HepG2 (cell line): Measurements from ENCODE around the gene ZBP1. TPM values are rescaled to one million over a fixed set of nuclear protein-coding genes. Genes with fewer than 3 reads are reported as not detected.

Experiments
- ATAC-seq: fragments of 200-7000 bp; cut with Tn5 transposase; 3 replicates; pipeline ENCODE4 v1.9.1; 2020; ENCODE audit warnings: mild to moderate bottlenecking, moderate library complexity
- BruUV-seq: library from RNA; stranded (reverse); fragments of 400-500 nt; replicated peaks from 2 replicates; lab custom pipeline; 2021; lab: Mats Ljungman, UMichigan
- CTCF ChIA-PET: fragments of 300-600 bp; formaldehyde crosslinking; extraction: SDS; loops from one replicate; lab custom pipeline; 2021; ENCODE audit warnings: low total read pairs, inconsistent platforms, low intra/inter-chr PET ratio; lab: Yijun Ruan, JAX
- POLR2A ChIA-PET: fragments of 350-600 bp; sonication (Branson Sonifier 250); formaldehyde crosslinking; loops from one replicate; lab custom pipeline; 2020; ENCODE audit warnings: antibody characterized with exemption, inconsistent platforms; lab: Yijun Ruan, JAX
- DNase-seq: peaks from one replicate; pipeline ENCODE4 v3.0.0-alpha.2; 2015; ENCODE audit warnings: low spot score
- FAIRE-seq: peaks from 3 replicates; lab custom pipeline; 2011; peaks lifted over from hg19 to GRCh38; lab: Jason Lieb, UNC
- H2AFZ ChIP-seq: one replicate; pipeline ENCODE4 v1.6.1; 2011; ENCODE audit warnings: low read length, inconsistent platforms
- H3K27ac ChIP-seq: fragments of 300-600 bp; 3 replicates; pipeline ENCODE4 v1.8.0; 2011; ENCODE audit warnings: mixed run types, mild to moderate bottlenecking, mixed read lengths, low read length, inconsistent platforms; ENCODE audit not compliant: insufficient read depth; ENCODE audit errors: extremely low read length
- H3K27me3 ChIP-seq, 2 experiments: fragments of 200-600 bp in 1 of 2; 2 replicates in 1 of 2; 3 replicates in 1 of 2; pipeline versions ENCODE4 v1.6.0 to v1.8.0; 2011; ENCODE audit warnings: low read length in 2 of 2, mild to moderate bottlenecking in 2 of 2, moderate library complexity in 2 of 2, inconsistent platforms in 1 of 2; ENCODE audit not compliant: insufficient read depth in 2 of 2, control insufficient read depth in 1 of 2
- H3K36me3 ChIP-seq, 2 experiments: fragments of 200-600 bp in 1 of 2; replicated peaks in 1 of 2; 2 replicates in 1 of 2; 3 replicates in 1 of 2; pipeline versions ENCODE4 v1.5.1 to v1.8.0; 2011; ENCODE audit warnings: low read length in 2 of 2, inconsistent platforms in 1 of 2; ENCODE audit not compliant: insufficient read depth in 2 of 2, control insufficient read depth in 1 of 2
- H3K4me1 ChIP-seq: 2 replicates; pipeline ENCODE4 v1.5.1; 2012; ENCODE audit warnings: low read length, inconsistent platforms; ENCODE audit not compliant: insufficient read depth
- H3K4me2 ChIP-seq: 2 replicates; pipeline ENCODE4 v1.6.0; 2011; ENCODE audit warnings: low read depth, low read length, inconsistent platforms
- H3K4me3 ChIP-seq, 3 experiments: fragments of 200-600 bp in 1 of 3; sonication (generic), shearing (Covaris generic) in 1 of 3; replicated peaks in 1 of 3; 2 replicates each; pipeline ENCODE4 v1.5.1; 2011 to 2016; ENCODE audit warnings: low read length in 3 of 3, inconsistent platforms in 2 of 3, low read depth in 2 of 3, mild to moderate bottlenecking in 2 of 3, control low read depth in 1 of 3, mixed read lengths in 1 of 3; ENCODE audit not compliant: insufficient read depth in 1 of 3
- H3K79me2 ChIP-seq: one replicate; pipeline ENCODE4 v1.6.1; 2011; ENCODE audit warnings: low read length, inconsistent platforms; ENCODE audit not compliant: insufficient read depth
- H3K9ac ChIP-seq: 2 replicates; pipeline ENCODE4 v1.6.0; 2011; ENCODE audit warnings: mild to moderate bottlenecking, low read depth, low read length, inconsistent platforms; ENCODE audit not compliant: insufficient read depth
- H3K9me3 ChIP-seq: 2 replicates; pipeline ENCODE4 v1.5.1; 2012; ENCODE audit warnings: mild to moderate bottlenecking, low read length
- H4K20me1 ChIP-seq: 2 replicates; pipeline ENCODE4 v1.6.0; 2011; ENCODE audit warnings: inconsistent platforms, mild to moderate bottlenecking, low read length, moderate library complexity; ENCODE audit not compliant: insufficient read depth
- EEA1 ChIP-seq: sonication (generic); formaldehyde crosslinking; IDR thresholded peaks from 2 replicates; pipeline ENCODE4 v1.5.1; 2020; ENCODE audit warnings: mild to moderate bottlenecking, missing genetic modification reagents, borderline replicate concordance
- GATAD1 ChIP-seq: IDR thresholded peaks from 2 replicates; pipeline ENCODE4 v1.6.1; 2016; ENCODE audit warnings: missing genetic modification reagents, missing compliant biosample characterization
- HDAC6 ChIP-seq: fragments of 200-600 bp; sonication (generic); IDR thresholded peaks from 2 replicates; pipeline ENCODE4 v1.7.0; 2017; ENCODE audit warnings: mild to moderate bottlenecking, antibody characterized with exemption, low read length, low read depth
- KLF12 ChIP-seq: sonication (generic); formaldehyde crosslinking; IDR thresholded peaks from 2 replicates; pipeline ENCODE4 v1.4.0; 2020; ENCODE audit warnings: missing genetic modification reagents, borderline replicate concordance
- KMT2A ChIP-seq: sonication (generic); formaldehyde crosslinking; IDR thresholded peaks from 2 replicates; pipeline ENCODE4 v1.4.0; 2020; ENCODE audit warnings: missing genetic modification reagents
- MEIS1 ChIP-seq: sonication (generic); formaldehyde crosslinking; IDR thresholded peaks from 2 replicates; pipeline ENCODE4 v1.9.0; 2021; ENCODE audit warnings: mild to moderate bottlenecking, missing genetic modification reagents, moderate library complexity, borderline replicate concordance
- MEIS2 ChIP-seq: sonication (generic); formaldehyde crosslinking; IDR thresholded peaks from 2 replicates; pipeline ENCODE4 v1.9.0; 2021; ENCODE audit warnings: mild to moderate bottlenecking, missing genetic modification reagents
- MIER2 ChIP-seq: IDR thresholded peaks from 2 replicates; pipeline ENCODE4 v1.6.1; 2016; ENCODE audit warnings: missing biosample characterization, missing genetic modification reagents
- MIXL1 ChIP-seq: IDR thresholded peaks from 2 replicates; pipeline ENCODE4 v1.6.1; 2016
- PITX1 ChIP-seq: sonication (generic); formaldehyde crosslinking; IDR thresholded peaks from 2 replicates; pipeline ENCODE4 v1.5.1; 2020; ENCODE audit warnings: mild to moderate bottlenecking, missing genetic modification reagents
- SKI ChIP-seq: fragments of 450-650 bp; IDR thresholded peaks from one replicate; pipeline ENCODE4 v1.6.1; 2018; ENCODE audit warnings: mild to moderate bottlenecking; ENCODE audit not compliant: partially characterized antibody
- SOX13 ChIP-seq, 3 experiments: fragments of 450-650 bp in 1 of 3; sonication (generic) in 1 of 3; formaldehyde crosslinking in 1 of 3; IDR thresholded peaks in 2 of 3; conservative IDR thresholded peaks in 1 of 3; 2 replicates each; pipeline versions ENCODE4 v1.5.0 to v1.6.1; 2016 to 2020; ENCODE audit warnings: antibody characterized with exemption in 1 of 3, mild to moderate bottlenecking in 1 of 3, missing compliant biosample characterization in 1 of 3, missing genetic modification reagents in 1 of 3, moderate library complexity in 1 of 3
- ZFP36 ChIP-seq: fragments of 150-350 bp; IDR thresholded peaks from 2 replicates; pipeline ENCODE4 v1.6.1; 2018; ENCODE audit warnings: borderline replicate concordance, low read length, low read depth; ENCODE audit not compliant: partially characterized antibody
- ZNF432 ChIP-seq: sonication (generic); formaldehyde crosslinking; IDR thresholded peaks from 2 replicates; pipeline ENCODE4 v1.5.0; 2020; ENCODE audit warnings: missing genetic modification reagents, mild to moderate bottlenecking, borderline replicate concordance
- ZNF780A ChIP-seq: sonication (generic); formaldehyde crosslinking; IDR thresholded peaks from 2 replicates; pipeline ENCODE4 v1.8.0; 2022; ENCODE audit warnings: mild to moderate bottlenecking, missing genetic modification reagents, moderate library complexity
- WGBS: methylation state at CpG from one replicate; pipeline ENCODE4 v1.1.6; 2017; ENCODE audit warnings: low lambda C conversion rate; 5-methylcytosine and 5-hydroxymethylcytosine counted together
- in situ Hi-C: cut with HindIII; loops from 2 replicates; pipeline ENCODE4 v1.10.0; 2017; ENCODE audit warnings: low pct_unique_long_range_greater_than_20kb; ENCODE audit not compliant: extremely low pct_ligation_motif_present
- intact Hi-C: fragments of 100-400 bp; cut with micrococcal nuclease; formaldehyde crosslinking; loops from one replicate; pipeline ENCODE4 v1.10.0; 2022; ENCODE audit not compliant: unreplicated experiment
- polyA plus RNA-seq, 8 experiments: library from polyadenylated mRNA; depleted of rRNA in 3 of 8; stranded (reverse) in 7 of 8; unstranded in 1 of 8; fragments of >200 nt; fragmentation: Illumina TruSeq in 4 of 8; extraction: Trizol in 4 of 8; gene quantifications; 2 replicates each; pipeline versions ENCODE4 v1.2.1 to v1.2.3, GENCODE V29; 2011 to 2016; ENCODE audit warnings: low read depth in 4 of 8, missing spikeins in 1 of 8, mixed read lengths in 1 of 8; ENCODE audit not compliant: insufficient read depth in 1 of 8
- total RNA-seq, 5 experiments: library from RNA; depleted of rRNA; stranded (reverse); fragments of >200 nt; fragmentation: Illumina TruSeq; extraction: Trizol; gene quantifications; 2 replicates each; pipeline ENCODE4 v1.2.3, GENCODE V29; 2016; ENCODE audit warnings: low read depth in 1 of 5
- TF ChIP-seq, protein P1 (sequence below): sonication (generic); formaldehyde crosslinking; IDR thresholded peaks from 2 replicates; pipeline ENCODE4 v1.5.0; 2020; ENCODE audit warnings: missing genetic modification reagents
- TF ChIP-seq, protein P2 (sequence below): sonication (generic); formaldehyde crosslinking; IDR thresholded peaks from 2 replicates; pipeline ENCODE4 v1.8.0; 2022; ENCODE audit warnings: mild to moderate bottlenecking, missing genetic modification reagents, borderline replicate concordance

ZBP1 gene
- total and polyA plus RNA-seq, 2 of the 13 experiments (the other 11 are each of a cell fraction or from before 2014, with no cell fraction given) = not detected

DNA sequence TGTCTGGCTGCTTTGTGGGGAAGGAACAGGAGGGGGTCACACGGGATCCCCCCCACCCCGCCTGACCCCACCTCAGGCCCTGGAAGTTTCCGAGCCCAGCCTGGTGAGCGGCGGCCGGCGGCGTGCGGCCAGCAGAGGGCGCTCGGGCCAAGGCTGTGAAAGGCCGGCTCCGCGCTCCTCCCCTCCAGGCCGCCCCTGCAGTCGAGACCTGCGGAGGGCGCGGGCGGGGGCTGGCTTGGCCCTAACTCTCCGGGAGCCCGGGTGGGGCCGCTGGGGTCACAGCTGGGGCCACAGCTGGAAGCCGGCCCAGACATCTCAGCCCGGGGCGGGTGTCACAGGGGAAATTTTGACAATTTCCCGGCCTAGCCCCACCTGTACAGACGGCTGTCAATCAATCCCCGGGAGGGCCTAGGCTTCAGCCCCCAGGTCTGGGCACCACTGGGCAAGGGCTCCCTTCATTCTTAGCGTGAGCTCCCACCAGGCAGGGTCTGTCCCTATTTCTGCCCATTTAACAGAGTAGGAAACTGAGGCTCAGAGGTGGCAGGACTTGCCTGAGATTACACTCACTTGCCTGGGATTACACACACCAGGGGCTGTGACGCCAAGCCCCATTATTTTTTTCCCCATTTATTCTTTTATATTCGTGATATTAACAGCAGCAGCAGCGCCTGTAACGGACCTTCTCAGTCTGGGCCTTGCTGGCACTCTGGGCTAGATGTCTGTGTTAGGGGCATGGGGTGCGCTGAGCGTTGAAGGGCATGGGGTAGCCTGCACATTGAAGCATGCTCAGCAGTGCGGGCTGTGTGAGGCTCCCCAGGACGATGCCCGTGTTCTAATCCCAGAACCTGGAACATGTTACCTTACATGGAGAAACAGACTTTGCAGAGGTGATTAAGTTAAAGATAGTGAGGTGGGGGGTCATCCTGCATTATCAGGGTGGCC, 23.0 kb downstream of the ZBP1 start (continued):
- peak; percentile 38; the same call in 1 of the 2 replicates for TF ChIP-seq MIXL1 (CRISPR knock-in tag)
- TF ChIP-seq GATAD1 (CRISPR knock-in tag) = peak; percentile 46; the same call in 1 of the 2 replicates
- no peak for TF ChIP-seq SOX13 (IDR thresholded peaks at IDR 0.05)
- 0 out of 4 replicates have a peak, but pooled peaks of 1 of the 2 experiments have one; percentile 9 for TF ChIP-seq SOX13 (CRISPR knock-in tag; conservative IDR thresholded peaks at IDR 0.05 in 1 of 2, IDR thresholded peaks at IDR 0.05 in 1 of 2)
- peak; percentile 13 for TF ChIP-seq SKI
- TF ChIP-seq MIER2 = no peak; the same call in 1 of the 2 replicates
- no peak for TF ChIP-seq PITX1
- TF ChIP-seq MEIS2 (CRISPR knock-in tag) = peak; percentile 72; the same call in 1 of the 2 replicates
- 0 out of 2 replicates have a peak, but pooled peaks have one; percentile 61 for TF ChIP-seq KMT2A (CRISPR knock-in tag)
- no peak for TF ChIP-seq KLF12
- TF ChIP-seq, all 625 proteins: peak for 127

DNA sequence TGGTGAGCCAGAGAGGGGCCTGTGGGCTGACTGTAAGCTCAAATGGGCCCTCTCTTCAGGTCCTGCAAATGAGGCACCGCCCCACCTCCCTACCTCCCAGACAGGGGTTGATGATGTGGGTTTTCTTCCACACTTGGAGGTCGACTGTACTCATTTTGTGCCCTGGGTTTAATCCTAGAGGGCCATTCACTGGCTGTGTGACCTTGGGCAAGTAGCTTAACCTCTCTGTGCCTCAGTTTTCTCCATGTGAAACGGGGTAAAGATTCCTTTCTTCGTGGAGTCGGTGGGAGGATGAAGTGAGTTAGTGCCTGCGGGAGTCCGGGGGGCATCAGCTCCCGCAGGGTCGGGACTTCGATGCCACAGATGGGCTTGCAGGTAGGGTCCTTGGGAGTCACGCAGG, 23.9 kb downstream of the ZBP1 start:
- Histone ChIP-seq H3K79me2 (no peaks in the 10 kb centered on the region), H3K9me3 (no peaks in the 10 kb centered on the region), H3K4me2 (no peak overlapping the region), H3K4me3 (no peak overlapping the region), H3K36me3 (no peaks in the 10 kb centered on the region), H3K27ac (no peak overlapping the region), H4K20me1 (no peaks in the 10 kb centered on the region), H2AFZ (no peak overlapping the region), H3K9ac (no peak overlapping the region), H3K27me3 (peaks cover 0 to 30% of the 10 kb centered on the region in 2 experiments; a peak in 4 of 5 replicates), H3K4me1 (peaks cover 34% of the 10 kb centered on the region)
- FAIRE-seq = no peak
- in situ Hi-C loops = loop anchor here (5.0 kb wide), 1 partner anchor 611 kb away; no protein-coding TSS in a partner anchor
- no peak for DNase-seq
- intact Hi-C loops = no loop called here
- ChIA-PET POLR2A (interaction anchor here (1.5 kb wide), 1 partner anchor 9 kb away, joined by 3 read pairs; no protein-coding TSS in a partner anchor), CTCF (interaction anchor here (1.1 to 10.0 kb wide), 5 partner anchors 69 to 615 kb away, joined by 4 to 222 read pairs (median 140); partner anchors contain the start of gene CTCFL)
- ATAC-seq = no peak
- BruUV-seq = no TSS peak
- WGBS = 29% methylated on average over 11 of the region's 11 CpGs
- no peak for TF ChIP-seq MEIS1 (CRISPR knock-in tag)
- no peak for TF ChIP-seq EEA1
- TF ChIP-seq, protein P1, sequence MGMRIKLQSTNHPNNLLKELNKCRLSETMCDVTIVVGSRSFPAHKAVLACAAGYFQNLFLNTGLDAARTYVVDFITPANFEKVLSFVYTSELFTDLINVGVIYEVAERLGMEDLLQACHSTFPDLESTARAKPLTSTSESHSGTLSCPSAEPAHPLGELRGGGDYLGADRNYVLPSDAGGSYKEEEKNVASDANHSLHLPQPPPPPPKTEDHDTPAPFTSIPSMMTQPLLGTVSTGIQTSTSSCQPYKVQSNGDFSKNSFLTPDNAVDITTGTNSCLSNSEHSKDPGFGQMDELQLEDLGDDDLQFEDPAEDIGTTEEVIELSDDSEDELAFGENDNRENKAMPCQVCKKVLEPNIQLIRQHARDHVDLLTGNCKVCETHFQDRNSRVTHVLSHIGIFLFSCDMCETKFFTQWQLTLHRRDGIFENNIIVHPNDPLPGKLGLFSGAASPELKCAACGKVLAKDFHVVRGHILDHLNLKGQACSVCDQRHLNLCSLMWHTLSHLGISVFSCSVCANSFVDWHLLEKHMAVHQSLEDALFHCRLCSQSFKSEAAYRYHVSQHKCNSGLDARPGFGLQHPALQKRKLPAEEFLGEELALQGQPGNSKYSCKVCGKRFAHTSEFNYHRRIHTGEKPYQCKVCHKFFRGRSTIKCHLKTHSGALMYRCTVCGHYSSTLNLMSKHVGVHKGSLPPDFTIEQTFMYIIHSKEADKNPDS (CRISPR knock-in tag) = no peak
- TF ChIP-seq ZNF432 (CRISPR knock-in tag) = no peak
- TF ChIP-seq HDAC6 = no peak
- TF ChIP-seq, protein P2, sequence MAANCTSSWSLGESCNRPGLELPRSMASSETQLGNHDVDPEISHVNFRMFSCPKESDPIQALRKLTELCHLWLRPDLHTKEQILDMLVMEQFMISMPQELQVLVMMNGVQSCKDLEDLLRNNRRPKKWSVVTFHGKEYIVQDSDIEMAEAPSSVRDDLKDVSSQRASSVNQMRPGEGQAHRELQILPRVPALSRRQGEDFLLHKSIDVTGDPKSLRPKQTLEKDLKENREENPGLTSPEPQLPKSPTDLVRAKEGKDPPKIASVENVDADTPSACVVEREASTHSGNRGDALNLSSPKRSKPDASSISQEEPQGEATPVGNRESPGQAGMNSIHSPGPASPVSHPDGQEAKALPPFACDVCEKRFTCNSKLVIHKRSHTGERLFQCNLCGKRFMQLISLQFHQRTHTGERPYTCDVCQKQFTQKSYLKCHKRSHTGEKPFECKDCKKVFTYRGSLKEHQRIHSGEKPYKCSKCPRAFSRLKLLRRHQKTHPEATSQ (CRISPR knock-in tag) = no peak
- TF ChIP-seq ZNF780A (CRISPR knock-in tag) = no peak
- peak; percentile 79 for TF ChIP-seq ZFP36
